HG03045 (cell line): ENCODE results near the gene TMEM54.

Experiments used
- ATAC-seq: cut with Tn5 transposase; IDR thresholded peaks from one replicate; pipeline ENCODE4 v1.9.1; 2021; ENCODE audit warnings: mild to moderate bottlenecking, moderate library complexity; ENCODE audit not compliant: unreplicated experiment

The TMEM54 gene

GRCh38 chr1:32900956-32901822 is at the start of gene TMEM54:
TSS of gene TMEM54 (minus strand) at chr1:32901389. CDS start at chr1:32901238, 151 bp downstream.
- no peak for ATAC-seq

- ATAC-seq, result no peak
Measured at GRCh38 chr1:32949519-32949918, 48.3 kb upstream of the TMEM54 start.

GRCh38 chr1:32948905-32949304 is 47.7 kb upstream of the TMEM54 start:
- no peak for ATAC-seq

GRCh38 chr1:32948390-32948722 is 47.2 kb upstream of the TMEM54 start:
- ATAC-seq, result no peak

- ATAC-seq, result no peak
Measured at GRCh38 chr1:32947669-32948389, 46.6 kb upstream of the TMEM54 start.

- no peak for ATAC-seq
Measured at GRCh38 chr1:32946413-32946812, 45.2 kb upstream of the TMEM54 start.

GRCh38 chr1:32944180-32944579 is 43.0 kb upstream of the TMEM54 start:
- no peak for ATAC-seq

GRCh38 chr1:32939655-32940371 is 38.6 kb upstream of the TMEM54 start:
- ATAC-seq, result no peak

GRCh38 chr1:32937061-32937460 is 35.9 kb upstream of the TMEM54 start:
- ATAC-seq, result no peak

GRCh38 chr1:32934535-32934934 is 33.3 kb upstream of the TMEM54 start:
- ATAC-seq, result no peak

- ATAC-seq, result no peak
Measured at GRCh38 chr1:32933742-32934322, 32.6 kb upstream of the TMEM54 start.

GRCh38 chr1:32931760-32932159 is 30.6 kb upstream of the TMEM54 start:
- no peak for ATAC-seq

GRCh38 chr1:32929366-32929765 is 28.2 kb upstream of the TMEM54 start:
- no peak for ATAC-seq

GRCh38 chr1:32928715-32929114 is 27.5 kb upstream of the TMEM54 start:
- no peak for ATAC-seq

GRCh38 chr1:32928285-32928684 is 27.1 kb upstream of the TMEM54 start:
- no peak for ATAC-seq

GRCh38 chr1:32927441-32927840 is 26.3 kb upstream of the TMEM54 start:
- ATAC-seq, result no peak

GRCh38 chr1:32926562-32926961 is 25.4 kb upstream of the TMEM54 start:
- ATAC-seq, result no peak

- ATAC-seq, result no peak
Measured at GRCh38 chr1:32925403-32926162, 24.4 kb upstream of the TMEM54 start.

GRCh38 chr1:32924881-32925344 is 23.7 kb upstream of the TMEM54 start:
- ATAC-seq, result no peak

- ATAC-seq, result no peak
Measured at GRCh38 chr1:32920833-32921232, 19.6 kb upstream of the TMEM54 start.
